HG03575 (cell line): Measurements from ENCODE around the gene TPP2.

Source experiments
- ATAC-seq: cut with Tn5 transposase; IDR thresholded peaks from one replicate; pipeline ENCODE4 v1.9.1; 2021; ENCODE audit not compliant: unreplicated experiment, insufficient number of reproducible peaks, low FRiP score; ENCODE audit errors: extremely low read depth

The TPP2 gene

DNA sequence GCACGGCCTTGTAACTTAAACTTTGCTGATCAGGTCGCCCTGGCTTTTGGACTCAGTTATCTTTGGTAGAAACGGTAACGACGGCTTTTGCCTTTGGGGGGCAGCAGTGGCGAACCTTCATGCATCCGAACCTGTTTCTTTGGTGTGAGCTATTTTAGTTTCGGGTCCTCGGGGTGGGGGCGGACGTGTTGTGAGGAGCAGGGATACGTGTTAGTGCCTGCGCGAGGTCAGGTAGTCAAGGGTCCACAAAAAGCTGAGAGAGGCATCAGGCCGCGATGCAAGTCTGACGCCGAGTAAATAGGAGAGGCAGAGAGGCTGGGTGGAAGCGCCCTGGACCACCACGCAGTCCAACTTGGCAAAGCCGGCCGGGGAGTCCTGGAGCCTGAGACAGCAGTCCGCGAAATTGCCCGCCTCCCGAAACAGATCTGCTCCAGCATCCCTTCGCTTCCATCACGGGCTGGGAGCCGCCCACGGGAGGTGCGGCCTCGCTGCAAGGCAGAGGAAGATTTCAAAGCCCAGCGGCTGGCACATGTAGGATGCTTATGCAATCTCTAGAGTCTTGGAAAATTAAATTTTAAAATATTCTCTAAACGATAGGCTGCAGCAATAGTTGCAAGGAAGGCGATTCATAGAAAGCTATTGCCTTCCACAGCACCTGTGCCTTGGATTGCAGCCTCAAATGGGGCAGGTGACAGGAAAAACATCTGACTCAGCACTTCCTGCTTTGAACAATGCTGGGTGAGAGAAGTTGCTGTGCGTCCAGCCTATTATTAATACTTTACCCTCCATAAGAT, 4.6 kb upstream of the TPP2 start:
- ATAC-seq, result no peak

- ATAC-seq, result no peak
Measured at GRCh38 chr13:102593466-102593865, 3.3 kb upstream of the TPP2 start.

DNA sequence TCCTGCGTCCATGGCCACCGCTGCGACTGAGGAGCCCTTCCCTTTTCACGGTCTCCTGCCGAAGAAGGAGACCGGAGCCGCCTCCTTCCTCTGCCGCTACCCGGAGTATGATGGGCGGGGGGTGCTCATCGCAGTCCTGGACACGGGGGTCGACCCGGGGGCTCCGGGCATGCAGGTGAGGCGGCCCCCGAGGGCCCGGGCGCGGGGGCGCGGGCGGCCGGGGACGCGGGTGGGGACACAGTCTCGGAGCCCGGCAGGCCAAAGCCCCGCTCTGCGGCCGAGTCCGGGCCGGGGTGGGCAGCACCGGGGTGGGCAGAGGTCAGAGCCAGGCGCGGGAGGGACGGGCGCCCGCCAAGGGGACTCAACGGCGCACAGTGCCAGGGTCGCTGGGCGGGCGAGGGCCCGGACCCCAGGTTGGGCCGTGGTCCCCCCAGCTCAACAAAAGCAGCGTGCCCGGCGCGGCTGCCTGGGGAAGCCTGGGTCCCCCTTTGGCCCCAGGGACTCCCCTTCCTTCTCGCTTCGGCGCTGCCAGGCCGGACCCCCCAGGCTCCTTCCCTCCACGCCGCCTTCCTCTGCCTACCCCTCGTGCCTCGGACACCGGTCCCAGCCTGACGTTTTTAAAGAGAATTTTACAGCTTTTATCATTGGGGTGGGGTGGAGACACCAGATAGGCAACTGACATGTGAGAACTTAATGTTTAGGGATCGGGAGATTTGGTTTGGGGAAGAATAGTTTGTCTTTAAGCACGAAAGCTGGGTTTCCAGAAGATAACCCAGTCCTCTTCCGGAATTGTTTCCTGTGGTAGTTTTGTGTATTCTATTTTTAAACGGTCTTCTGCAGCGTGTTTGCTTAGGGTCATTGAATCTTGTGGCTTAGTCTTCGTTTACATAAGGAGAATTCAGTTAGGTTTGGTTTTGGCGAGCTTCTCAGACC, 509 bp downstream of the TPP2 start:
- no peak for ATAC-seq

DNA sequence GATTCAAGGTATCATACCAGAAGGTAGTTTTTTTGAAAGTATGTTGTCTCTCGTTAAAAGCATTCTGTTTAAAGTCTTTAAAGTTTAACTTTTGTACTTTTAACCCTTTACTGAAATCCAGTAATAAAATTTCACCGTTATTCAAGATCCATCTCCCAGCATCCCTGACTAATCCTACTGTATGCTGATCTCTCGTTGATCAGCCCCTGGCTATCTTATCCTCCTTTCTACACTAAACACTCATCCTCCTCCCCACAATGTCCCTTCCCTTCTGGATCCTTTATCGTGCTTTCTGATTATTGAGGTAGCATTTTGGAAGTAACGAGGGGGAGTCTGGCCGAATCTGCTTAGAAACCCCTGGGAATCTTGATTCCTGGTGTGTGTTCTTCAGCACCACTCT, 1.3 kb downstream of the TPP2 start:
- ATAC-seq, result no peak

DNA sequence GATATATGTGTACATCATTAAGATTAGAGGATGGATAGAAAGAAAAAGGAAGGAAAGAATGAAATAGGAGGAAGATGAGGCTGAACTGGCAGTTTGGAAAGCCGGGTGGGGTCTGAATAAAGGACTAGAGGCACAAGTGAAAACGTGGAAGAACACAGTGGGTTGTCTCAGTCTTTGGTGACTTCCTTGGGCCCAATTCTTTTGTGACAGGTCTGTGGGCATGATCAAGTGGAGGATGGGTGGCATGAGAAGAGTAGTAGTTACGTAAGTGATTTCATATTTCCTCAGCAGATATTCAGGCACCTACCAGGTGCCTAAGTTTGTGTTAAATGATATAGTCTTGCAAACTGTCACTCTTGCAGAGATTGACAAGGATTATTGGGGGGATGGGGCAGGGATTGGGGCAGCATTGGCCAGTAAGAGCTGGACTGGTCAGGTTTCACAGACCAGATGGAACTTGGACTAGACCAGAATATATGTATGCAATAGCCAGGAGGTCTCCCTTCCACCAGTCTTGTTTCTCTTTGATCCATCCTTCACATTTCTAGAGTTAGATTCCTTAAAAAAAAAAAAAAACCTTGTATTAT, 2.7 kb downstream of the TPP2 start:
- no peak for ATAC-seq

- no peak for ATAC-seq
Measured at GRCh38 chr13:102606537-102607309, 9.9 kb downstream of the TPP2 start.

DNA sequence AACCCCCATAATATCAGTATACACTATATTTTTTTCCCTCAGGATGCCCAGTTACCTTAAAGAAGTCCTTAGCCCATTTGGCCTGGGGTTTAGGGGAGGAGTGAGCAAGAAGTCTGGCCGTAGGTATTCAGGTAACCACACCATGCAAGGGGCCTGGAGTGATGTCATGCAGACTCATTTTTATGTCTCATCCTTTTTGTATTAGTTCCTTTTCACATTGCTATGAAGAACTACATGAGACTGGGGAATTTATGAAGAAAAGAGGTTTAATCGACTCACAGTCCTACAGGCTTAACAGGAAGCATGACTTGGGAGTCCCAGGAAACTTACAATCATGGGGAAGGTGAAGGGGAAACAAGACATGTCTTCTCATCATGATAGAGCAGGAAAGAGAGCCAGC, 12.2 kb downstream of the TPP2 start:
- no peak for ATAC-seq

DNA sequence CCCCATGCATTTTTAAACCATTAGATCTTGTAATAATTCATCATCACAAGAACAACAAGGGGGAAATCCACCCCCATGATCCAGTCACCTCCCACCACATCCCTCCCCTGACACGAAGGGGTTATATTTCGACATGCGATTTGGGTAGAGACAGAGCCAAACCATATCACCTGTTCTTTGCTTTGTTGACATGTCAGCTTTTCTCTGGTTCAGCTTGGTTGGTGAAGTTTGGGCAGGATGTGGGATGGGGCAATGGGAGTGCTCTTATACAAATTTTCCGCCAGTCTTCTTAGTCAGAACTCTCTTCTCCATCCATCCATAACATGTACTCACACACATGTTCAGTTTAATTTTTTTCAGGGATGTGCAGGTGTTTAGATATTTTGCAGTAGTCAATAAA, 12.9 kb downstream of the TPP2 start:
- no peak for ATAC-seq

GRCh38 chr13:102610296-102610895, 13.6 kb downstream of the TPP2 start:
- no peak for ATAC-seq

- ATAC-seq, result no peak
Measured at GRCh38 chr13:102617697-102618350, 21.0 kb downstream of the TPP2 start.

DNA sequence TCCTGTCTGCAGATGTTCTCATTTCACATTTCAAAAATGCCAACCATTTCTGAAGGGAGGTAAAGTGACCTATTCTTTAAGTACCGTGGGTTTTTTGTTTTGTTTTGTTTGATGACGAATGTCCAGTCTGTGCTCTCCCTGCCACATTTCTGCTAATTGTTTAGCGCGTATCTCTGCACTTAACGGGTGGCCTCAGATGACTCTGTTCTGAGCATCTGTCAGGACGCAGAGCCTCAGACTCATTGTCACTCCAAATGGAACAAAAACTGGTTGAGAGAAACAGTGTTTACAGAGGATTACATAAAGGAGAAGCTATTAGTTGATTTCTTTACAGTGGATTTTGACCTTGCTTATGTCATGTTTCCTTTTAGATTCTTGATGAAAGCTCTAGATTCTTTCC, 23.7 kb downstream of the TPP2 start:
- ATAC-seq, result no peak

GRCh38 chr13:102626928-102627327, 30.1 kb downstream of the TPP2 start:
- no peak for ATAC-seq

- ATAC-seq, result no peak
Measured at GRCh38 chr13:102628559-102628958, 31.8 kb downstream of the TPP2 start.

GRCh38 chr13:102631198-102631597, 34.4 kb downstream of the TPP2 start:
- no peak for ATAC-seq

DNA sequence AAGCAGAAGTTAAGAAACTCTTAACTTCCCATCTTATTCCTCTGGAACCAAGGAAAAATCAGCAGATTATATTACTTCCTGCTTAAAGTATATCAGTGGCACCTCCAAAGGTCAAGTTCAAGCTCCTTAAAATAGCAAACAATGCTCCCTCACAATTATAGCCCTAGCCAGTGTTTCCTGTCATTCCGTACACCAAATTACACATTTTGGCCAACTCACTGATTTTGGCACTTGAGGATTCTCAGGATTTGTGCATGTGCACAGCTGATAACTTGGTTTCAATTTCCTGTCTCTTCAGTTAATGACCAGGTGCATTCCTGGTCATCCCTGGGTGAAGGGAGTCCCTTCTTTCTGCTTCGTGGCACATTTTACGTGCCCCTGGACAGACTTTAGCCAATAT, 42.0 kb downstream of the TPP2 start:
- ATAC-seq, result no peak

GRCh38 chr13:102642029-102642428, 45.2 kb downstream of the TPP2 start:
- ATAC-seq, result no peak

DNA sequence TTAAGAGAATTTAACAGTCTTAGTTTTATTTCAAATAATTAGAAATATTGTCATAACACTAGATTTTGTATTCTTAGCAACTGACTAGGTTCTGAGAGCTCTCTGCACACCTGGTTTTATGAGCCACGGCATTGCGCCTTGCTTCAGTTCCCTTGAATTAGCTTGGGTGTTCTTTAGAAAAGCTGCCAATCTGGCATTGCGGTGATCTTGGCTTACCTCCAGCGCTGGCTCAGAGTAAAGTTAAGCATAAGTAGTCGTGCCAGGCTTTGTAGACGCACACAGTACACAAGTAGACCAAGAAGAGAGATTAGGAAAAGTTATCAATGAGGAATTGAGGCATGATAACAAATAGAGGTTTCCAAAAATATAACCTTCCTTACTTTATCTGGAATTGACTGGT, 45.7 kb downstream of the TPP2 start:
- ATAC-seq, result no peak

DNA sequence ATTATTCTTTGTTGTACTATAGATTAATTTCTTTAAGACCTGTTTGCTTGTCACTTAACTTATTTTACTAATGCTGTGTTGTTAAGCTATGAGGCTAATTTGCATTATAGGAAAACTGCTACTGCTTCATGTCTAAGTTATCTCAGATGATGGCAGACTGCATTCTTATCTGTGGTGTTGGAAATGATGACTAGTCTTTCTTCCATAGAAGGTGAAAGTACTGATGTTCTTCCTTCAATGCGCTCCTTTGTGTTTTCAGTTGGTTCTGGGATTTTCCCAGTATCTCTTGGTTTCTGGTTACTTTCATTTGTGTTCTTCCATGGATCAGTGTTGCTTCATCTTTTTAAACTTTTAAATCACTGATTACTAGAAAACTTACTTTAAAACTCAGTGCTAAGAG, 46.9 kb downstream of the TPP2 start:
- no peak for ATAC-seq
